NOMO-1 treated with dmso at 0.1 percent for 144 hours (cell line): Measurements from ENCODE around the gene AOC2.
"Not testable (repeated sequence)": the region's sequence is repeated elsewhere in the genome, so short reads cannot be mapped to it uniquely, and the experiment has no call there.

Source experiments
- DNase-seq: peaks from one replicate; lab custom pipeline; 2025; ENCODE audit not compliant: unreplicated experiment; lab: John Stamatoyannopoulos, UW

The AOC2 gene

GRCh38 chr17:42830971-42831370 lies 13.4 kb upstream of the AOC2 start:
- DNase-seq: no peak

GRCh38 chr17:42832213-42832933 lies 12.0 kb upstream of the AOC2 start:
- DNase-seq: no peak

GRCh38 chr17:42832934-42833766 lies 11.2 kb upstream of the AOC2 start, which contains the start of gene PSME3:
Gene PSME3 (plus strand): TSS chr17:42833397. CDS start chr17:42833632, 235 bp downstream.
- DNase-seq: peak; percentile 83

- DNase-seq: no peak
These were observed 10.5 kb upstream of the AOC2 start for GRCh38 chr17:42833767-42834422.

- DNase-seq: peak; percentile 9
These were observed 8.6 kb upstream of the AOC2 start for GRCh38 chr17:42835732-42836131.

GRCh38 chr17:42841975-42842685 lies 2.2 kb upstream of the AOC2 start:
- no peak for DNase-seq

- peak; percentile 40 for DNase-seq
These were observed 934 bp upstream of the AOC2 start for GRCh38 chr17:42843358-42843934.

- no peak for DNase-seq
These were observed 578 bp downstream of the AOC2 start for GRCh38 chr17:42844761-42845555.

- DNase-seq: no peak
These were observed 1.2 kb downstream of the AOC2 start for GRCh38 chr17:42845556-42845917.

GRCh38 chr17:42845918-42846593 lies 1.7 kb downstream of the AOC2 start:
- no peak for DNase-seq

GRCh38 chr17:42846594-42847280 lies 2.4 kb downstream of the AOC2 start:
- DNase-seq: no peak

GRCh38 chr17:42848093-42848492 lies 3.7 kb downstream of the AOC2 start:
- no peak for DNase-seq

GRCh38 chr17:42849031-42849430 lies 4.7 kb downstream of the AOC2 start:
- no peak for DNase-seq

GRCh38 chr17:42849451-42850181 lies 5.2 kb downstream of the AOC2 start:
- DNase-seq: no peak

- no peak for DNase-seq
These were observed 6.6 kb downstream of the AOC2 start, which contains the start of gene AOC3 for GRCh38 chr17:42850954-42851353. Gene AOC3 (plus strand): TSS chr17:42851199. CDS start chr17:42851344, 145 bp downstream.

- DNase-seq: not testable (repeated sequence)
These were observed 7.2 kb downstream of the AOC2 start for GRCh38 chr17:42851371-42852240.

- DNase-seq: no peak
These were observed 8.0 kb downstream of the AOC2 start for GRCh38 chr17:42852351-42852750.
